ELF-1 (cell line): ENCODE data around the gene LHB.
"Not testable (repeated sequence)": the region's sequence is repeated elsewhere in the genome, so short reads cannot be mapped to it uniquely, and the experiment has no call there.

Experiments
- DNase-seq: peaks from one replicate; pipeline ENCODE4 v3.0.0-alpha.2; 2016; ENCODE audit warnings: low read depth, low spot score

Gene LHB

GRCh38 chr19:49038557-49039276, 21.8 kb upstream of the LHB start:
- not testable (repeated sequence) for DNase-seq

GRCh38 chr19:49038111-49038510, 21.2 kb upstream of the LHB start:
- DNase-seq = not testable (repeated sequence)

- peak; percentile 75 for DNase-seq
These were observed 19.9 kb upstream of the LHB start, which contains the start of gene CGB1 for GRCh38 chr19:49036815-49037214. TSS of gene CGB1 (minus strand) at chr19:49036895. CDS start at chr19:49036711, 184 bp downstream.

GRCh38 chr19:49031642-49032301, 14.9 kb upstream of the LHB start, which contains the start of gene CGB2:
TSS of gene CGB2 (plus strand) at chr19:49031890. CDS start at chr19:49032096, 206 bp downstream.
- DNase-seq = peak; percentile 56

- not testable (repeated sequence) for DNase-seq
These were observed 13.4 kb upstream of the LHB start for GRCh38 chr19:49030323-49030722.

- not testable (repeated sequence) for DNase-seq
These were observed 12.9 kb upstream of the LHB start for GRCh38 chr19:49029749-49030148.

- not testable (repeated sequence) for DNase-seq
These were observed 11.8 kb upstream of the LHB start for GRCh38 chr19:49028686-49029085.

- not testable (repeated sequence) for DNase-seq
These were observed 8.7 kb upstream of the LHB start for GRCh38 chr19:49025599-49025998.

GRCh38 chr19:49025088-49025487, 8.2 kb upstream of the LHB start:
- not testable (repeated sequence) for DNase-seq

- not testable (repeated sequence) for DNase-seq
These were observed 7.3 kb upstream of the LHB start, which contains the start of gene CGB3 for GRCh38 chr19:49024233-49024632. TSS of gene CGB3 (minus strand) at chr19:49024333. CDS start at chr19:49023971, 362 bp downstream.

- DNase-seq = no peak
These were observed 5.2 kb upstream of the LHB start for GRCh38 chr19:49022116-49022515.

- no peak for DNase-seq
These were observed 4.3 kb upstream of the LHB start for GRCh38 chr19:49020931-49021895.

- DNase-seq = peak; percentile 46
These were observed 3.5 kb upstream of the LHB start for GRCh38 chr19:49020342-49020741.

- peak; percentile 89 for DNase-seq
These were observed 2.5 kb upstream of the LHB start for GRCh38 chr19:49019242-49019932.

- DNase-seq = peak; percentile 39
These were observed 1.7 kb upstream of the LHB start for GRCh38 chr19:49018388-49019241.

- peak; percentile 86 for DNase-seq
These were observed 918 bp upstream of the LHB start for GRCh38 chr19:49017666-49018351.

- no peak for DNase-seq
These were observed 638 bp downstream of the LHB start for GRCh38 chr19:49016067-49016839.

GRCh38 chr19:49014870-49015255, 2.0 kb downstream of the LHB start:
- DNase-seq = no peak
